Endothelial cell of umbilical vein (primary cell): ENCODE data around the gene TNFAIP1.
A peak's percentile ranks its signal among the peaks of the same experiment; 100 is the strongest.

Source experiments
- CTCF ChIP-seq, 2 donors: IDR thresholded peaks; 1 replicate in 1 of 2; 2 replicates in 1 of 2; pipeline ENCODE4 v1.5.1; 2011; ENCODE audit warnings: low read length in 2 of 2, mild to moderate bottlenecking in 2 of 2, moderate library complexity in 2 of 2, control low read depth in 1 of 2, inconsistent platforms in 1 of 2, low read depth in 1 of 2; ENCODE audit not compliant: insufficient read depth in 1 of 2; ENCODE audit errors: extremely low read depth in 1 of 2
- EZH2 ChIP-seq: IDR thresholded peaks from 2 replicates; pipeline ENCODE4 v1.6.1; 2012; ENCODE audit warnings: borderline replicate concordance, low read depth, mild to moderate bottlenecking, moderate library complexity, low read length, inconsistent platforms; ENCODE audit not compliant: severe bottlenecking
- FOS ChIP-seq: IDR thresholded peaks from 2 replicates; pipeline ENCODE4 v1.6.1; 2011; ENCODE audit warnings: mild to moderate bottlenecking, low read length, moderate library complexity, borderline replicate concordance; ENCODE audit not compliant: insufficient read depth
- GATA2 ChIP-seq: IDR thresholded peaks from 2 replicates; pipeline ENCODE4 v1.7.0; 2011; ENCODE audit warnings: low read depth, mild to moderate bottlenecking, moderate library complexity, mixed read lengths, low read length; ENCODE audit not compliant: insufficient read length, insufficient read depth
- JUN ChIP-seq: IDR thresholded peaks from 2 replicates; pipeline ENCODE4 v1.6.1; 2011; ENCODE audit warnings: borderline replicate concordance, low read depth; ENCODE audit not compliant: insufficient read length, insufficient read depth
- MAX ChIP-seq: IDR thresholded peaks from 2 replicates; pipeline ENCODE4 v1.6.1; 2011; ENCODE audit not compliant: insufficient read depth, insufficient read length
- MYC ChIP-seq: IDR thresholded peaks from one replicate; pipeline ENCODE4 v1.6.1; 2011; ENCODE audit warnings: mild to moderate bottlenecking, low read depth, low read length
- POLR2A ChIP-seq: IDR thresholded peaks from 2 replicates; pipeline ENCODE4 v1.6.1; 2012; ENCODE audit warnings: low read depth, mild to moderate bottlenecking, control low read depth, low read length
- POLR2AphosphoS5 ChIP-seq: IDR thresholded peaks from 2 replicates; pipeline ENCODE4 v1.6.1; 2012; ENCODE audit warnings: low read depth, mild to moderate bottlenecking, control low read depth, low read length, moderate library complexity; ENCODE audit not compliant: insufficient read depth

- TF ChIP-seq CTCF (IDR thresholded peaks at IDR 0.05; ENCODE audit: extremely low read depth in 1 of 2, insufficient read depth in 1 of 2, low read depth in 1 of 2, low read length in 2 of 2) = peak; percentile 59 to 61
- TF ChIP-seq POLR2A = no peak
- TF ChIP-seq EZH2 = no peak
- TF ChIP-seq POLR2AphosphoS5 = no peak
- no peak for TF ChIP-seq FOS
- TF ChIP-seq MYC = no peak
- no peak for TF ChIP-seq JUN
- TF ChIP-seq MAX = no peak
- TF ChIP-seq GATA2 = no peak
Observed at GRCh38 chr17:28346746-28347246, 11.2 kb downstream of the TNFAIP1 start.
